Measurements from ENCODE around the gene SNRPB. TPM values are rescaled to one million over a fixed set of nuclear protein-coding genes. Genes with fewer than 3 reads are reported as not detected.

Gene SNRPB
- total RNA-seq, 4 donors from 2014 or later: 127 to 258 (median 216) TPM

DNA sequence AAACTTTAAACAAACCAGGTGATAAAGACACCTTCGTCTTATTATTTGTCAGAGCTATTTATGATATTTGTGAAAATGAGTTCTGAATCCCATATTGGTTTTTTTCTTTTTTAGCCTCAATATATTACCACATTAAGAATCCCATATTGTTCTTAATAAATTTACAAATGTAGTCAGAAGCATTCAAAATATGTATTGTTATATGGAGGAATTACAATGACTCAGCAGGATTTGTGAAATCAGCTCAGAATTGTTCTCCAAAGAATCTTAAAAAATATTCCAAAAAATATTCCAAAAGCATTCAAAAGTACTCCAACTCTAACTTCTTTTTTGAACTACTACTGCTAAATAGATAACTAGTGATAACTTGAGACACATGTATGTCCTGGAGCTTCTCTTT is 44.6 kb upstream of the SNRPB start:
- intact Hi-C loops (cut with DNase I): no loop called here
- 94% methylated on average over 1 of the region's 1 CpG for WGBS
- TF ChIP-seq POLR2A (IDR thresholded peaks at IDR 0.05; ENCODE audit: low read depth) (no peak), CTCF (IDR thresholded peaks at IDR 0.05) (no peak), POLR2AphosphoS5 (IDR thresholded peaks at IDR 0.05) (no peak), EP300 (IDR thresholded peaks at IDR 0.05) (no peak)
- Histone ChIP-seq H3K9me3 (no peaks in the 10 kb centered on the region), H3K27me3 (no peaks in the 10 kb centered on the region), H3K4me1 (no peaks in the 10 kb centered on the region), H3K36me3 (no peaks in the 10 kb centered on the region), H3K27ac (replicated peaks in 1 of 4) (no peak overlapping the region), H3K4me3 (no peak overlapping the region)
- no peak for DNase-seq (ENCODE audit: extremely low spot score)

GRCh38 chr20:2509794-2510193 is 39.2 kb upstream of the SNRPB start:
- WGBS: 77% methylated on average over 3 of the region's 3 CpGs
- H3K4me3 ChIP-seq: peak overlapping the region; percentile 78 to 96 (median 86)
- H3K27me3 ChIP-seq: no peaks in the 10 kb centered on the region
- intact Hi-C loops (cut with DNase I): no loop called here
- H3K9me3 ChIP-seq: no peaks in the 10 kb centered on the region
- no peak for DNase-seq (ENCODE audit: extremely low spot score)
- H3K27ac ChIP-seq (replicated peaks in 1 of 4): peak overlapping the region in 1 of 4 donors; percentile 77
- TF ChIP-seq POLR2AphosphoS5 (IDR thresholded peaks at IDR 0.05) (no peak), CTCF (IDR thresholded peaks at IDR 0.05) (no peak), POLR2A (IDR thresholded peaks at IDR 0.05; ENCODE audit: low read depth) (no peak), EP300 (IDR thresholded peaks at IDR 0.05) (no peak)
- no peaks in the 10 kb centered on the region for H3K36me3 ChIP-seq
- peaks cover 10 to 24% (median 17%) of the 10 kb centered on the region in 4 donors for H3K4me1 ChIP-seq

- DNase-seq (ENCODE audit: extremely low spot score): no peak
- Histone ChIP-seq H3K36me3 (no peaks in the 10 kb centered on the region), H3K9me3 (no peaks in the 10 kb centered on the region), H3K4me1 (peaks cover 10 to 24% (median 17%) of the 10 kb centered on the region in 4 donors), H3K4me3 (peak overlapping the region; percentile 78 to 96 (median 86)), H3K27ac (replicated peaks in 1 of 4) (peak overlapping the region; percentile 77 to 88 (median 83)), H3K27me3 (no peaks in the 10 kb centered on the region)
- intact Hi-C loops (cut with DNase I): no loop called here
- TF ChIP-seq POLR2AphosphoS5 (IDR thresholded peaks at IDR 0.05): no peak
- no peak for TF ChIP-seq CTCF (IDR thresholded peaks at IDR 0.05)
- no peak for TF ChIP-seq POLR2A (IDR thresholded peaks at IDR 0.05; ENCODE audit: low read depth)
- no peak for TF ChIP-seq EP300 (IDR thresholded peaks at IDR 0.05)
- 40% methylated on average over 9 of the region's 9 CpGs for WGBS
These were observed 38.8 kb upstream of the SNRPB start for GRCh38 chr20:2509468-2509781.

DNA sequence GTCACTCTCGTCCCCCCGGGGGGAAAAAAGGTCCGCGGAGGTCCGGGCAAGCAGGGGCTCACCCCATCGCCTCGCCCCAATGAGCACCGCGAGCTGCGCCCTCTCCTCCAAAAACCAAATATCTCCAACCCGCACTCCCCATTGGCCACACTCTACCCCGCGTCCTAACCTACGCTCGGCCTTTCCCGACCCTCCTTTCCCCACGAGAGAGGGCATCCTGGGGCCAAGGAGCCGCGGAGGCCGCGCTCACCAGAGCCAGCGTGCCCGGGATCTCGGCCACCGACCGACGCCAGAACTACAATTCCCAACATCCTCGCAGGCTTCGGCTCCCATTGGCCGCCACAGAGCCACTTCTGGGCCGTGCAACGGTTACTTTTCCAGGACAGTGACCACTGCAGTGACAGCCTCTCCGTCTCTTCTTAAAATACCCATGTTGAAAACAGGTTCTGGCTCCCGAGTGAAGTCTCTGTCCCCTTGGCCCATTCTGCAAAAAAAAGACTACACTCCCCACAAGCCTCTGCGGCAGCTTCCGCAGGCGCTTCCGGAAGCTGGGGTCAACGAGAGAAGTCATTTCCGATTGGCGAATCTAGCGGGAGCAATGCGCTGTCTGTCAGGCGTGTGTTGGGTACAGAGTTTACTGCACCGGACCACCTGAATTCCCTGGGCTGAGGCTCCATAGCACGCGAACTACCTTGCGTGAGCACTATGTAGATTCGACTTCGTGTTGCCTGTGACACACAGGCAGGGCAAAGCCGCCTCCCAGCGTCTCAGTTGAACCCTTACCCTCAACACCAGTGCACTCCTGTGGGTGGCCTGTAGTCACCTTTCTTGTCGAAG is 38.3 kb upstream of the SNRPB start, which contains the start of gene ZNF343:
ZNF343 (minus strand) TSS at position 285 of the 837 bp plus-strand sequence. CDS start 15,020 bp downstream, outside the sequence.
- Histone ChIP-seq H3K4me1 (peaks cover 10 to 24% (median 17%) of the 10 kb centered on the region in 4 donors), H3K4me3 (peak within 1 kb of the TSS; percentile 78 to 96 (median 86)), H3K36me3 (no peaks in the 10 kb centered on the region), H3K9me3 (no peaks in the 10 kb centered on the region), H3K27me3 (no peaks in the 10 kb centered on the region), H3K27ac (replicated peaks in 1 of 4) (peak within 1 kb of the TSS; percentile 77 to 88 (median 83))
- peak; percentile 94 for DNase-seq (ENCODE audit: extremely low spot score)
- under 1% methylated on average over 35 of the region's 53 CpGs for WGBS
- TF ChIP-seq POLR2A (IDR thresholded peaks at IDR 0.05; ENCODE audit: low read depth) (no peak), POLR2AphosphoS5 (IDR thresholded peaks at IDR 0.05) (peak; percentile 85 to 87)
- intact Hi-C loops (cut with DNase I): no loop called here

DNA sequence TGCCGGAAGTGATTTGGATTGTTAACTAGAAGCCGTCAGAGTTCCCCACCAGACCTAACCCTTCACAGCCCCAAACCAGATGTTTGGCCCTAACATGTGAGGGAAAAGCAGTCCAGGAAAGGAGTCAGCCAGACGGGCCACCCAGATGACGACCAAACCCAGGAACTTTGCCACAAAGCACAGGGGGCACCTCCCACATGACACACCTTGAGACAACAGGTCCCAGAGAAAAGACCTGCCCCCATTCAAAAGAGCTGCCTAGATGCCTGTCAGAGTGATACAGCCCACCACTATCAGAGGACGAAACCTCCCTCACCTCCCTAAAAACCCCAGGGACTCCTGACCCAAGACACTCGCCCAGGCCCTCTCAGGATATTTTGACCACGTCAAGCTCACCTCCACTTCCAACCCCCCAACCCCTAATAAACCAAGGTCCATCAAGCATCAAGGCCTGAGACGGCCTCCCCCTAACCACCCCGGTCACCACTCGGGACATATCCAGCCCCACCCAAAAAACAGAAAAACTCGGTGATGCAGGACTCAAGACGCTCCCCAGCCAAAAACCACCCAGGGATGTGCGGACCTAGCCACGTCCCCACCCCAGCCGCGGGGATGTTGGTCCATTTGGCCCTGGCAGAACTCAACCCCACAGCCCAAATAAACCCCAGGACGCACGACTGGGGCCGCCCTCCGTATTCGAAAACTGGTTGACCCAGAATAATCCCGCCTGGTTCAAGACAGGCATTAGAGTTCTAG is 37.5 kb upstream of the SNRPB start:
- no peaks in the 10 kb centered on the region for H3K36me3 ChIP-seq
- H3K4me3 ChIP-seq: peak overlapping the region; percentile 78 to 96 (median 86)
- H3K4me1 ChIP-seq: peaks cover 10 to 24% (median 17%) of the 10 kb centered on the region in 4 donors
- WGBS: 22% methylated on average over 9 of the region's 22 CpGs
- peak overlapping the region; percentile 77 to 88 (median 83) for H3K27ac ChIP-seq (replicated peaks in 1 of 4)
- DNase-seq (ENCODE audit: extremely low spot score): peak; percentile 89
- no peaks in the 10 kb centered on the region for H3K9me3 ChIP-seq
- no peaks in the 10 kb centered on the region for H3K27me3 ChIP-seq
- intact Hi-C loops (cut with DNase I): no loop called here
- no peak for TF ChIP-seq POLR2AphosphoS5 (IDR thresholded peaks at IDR 0.05)
- no peak for TF ChIP-seq CTCF (IDR thresholded peaks at IDR 0.05)
- no peak for TF ChIP-seq EP300 (IDR thresholded peaks at IDR 0.05)
- TF ChIP-seq POLR2A (IDR thresholded peaks at IDR 0.05; ENCODE audit: low read depth): no peak
